Kidney epithelial cell (primary cell): Measurements from ENCODE around the gene USP1. TPM values are rescaled to one million over a fixed set of nuclear protein-coding genes. Genes with fewer than 3 reads are reported as not detected.

ENCODE experiments used
- DNase-seq: peaks from one replicate; pipeline ENCODE4 v3.0.0-alpha.2; 2010; ENCODE audit warnings: low read depth
- H3K27me3 ChIP-seq: 2 replicates; pipeline ENCODE4 v1.6.0; 2011; ENCODE audit warnings: low read length; ENCODE audit not compliant: control insufficient read depth, insufficient read depth
- H3K36me3 ChIP-seq: 2 replicates; pipeline ENCODE4 v1.5.1; 2011; ENCODE audit warnings: low read length; ENCODE audit not compliant: control insufficient read depth, insufficient read depth
- H3K4me3 ChIP-seq: 2 replicates; pipeline ENCODE4 v1.5.1; 2011; ENCODE audit warnings: low read depth, mild to moderate bottlenecking, control low read depth, low read length
- CTCF ChIP-seq: IDR thresholded peaks from 2 replicates; pipeline ENCODE4 v1.5.1; 2011; ENCODE audit warnings: mild to moderate bottlenecking, moderate library complexity, low read length, control low read depth, inconsistent platforms; ENCODE audit not compliant: insufficient read depth, poor library complexity, severe bottlenecking
- total RNA-seq: library from RNA; depleted of rRNA; stranded (reverse); fragments of >200 nt; gene quantifications from 2 replicates; pipeline ENCODE4 v1.2.3, GENCODE V29; 2015

The USP1 gene
- total RNA-seq, 1 donor from 2014 or later = 26.4 TPM

- TF ChIP-seq CTCF = no peak
- Histone ChIP-seq H3K27me3 (no peaks in the 10 kb centered on the region), H3K36me3 (no peaks in the 10 kb centered on the region), H3K4me3 (no peak overlapping the region)
- no peak for DNase-seq
These were observed 57.3 kb downstream of the USP1 start for GRCh38 chr1:62494137-62494536.

GRCh38 chr1:62500210-62500609 is 63.4 kb downstream of the USP1 start:
- H3K27me3 ChIP-seq = no peaks in the 10 kb centered on the region
- TF ChIP-seq CTCF = no peak
- H3K36me3 ChIP-seq = peaks cover 1% of the 10 kb centered on the region
- H3K4me3 ChIP-seq = no peak overlapping the region
- no peak for DNase-seq

Other genes starting within 250 kb of the USP1 start
- gene L1TD1, start 242.2 kb upstream of the USP1 start, total RNA-seq = 0.34 and 0.88 TPM in 2 replicates
- 10.1 and 10.5 TPM in 2 replicates for gene KANK4, start 117.6 kb upstream of the USP1 start, total RNA-seq
- not detected in 2 replicates for gene ANGPTL3, start 160.5 kb downstream of the USP1 start, total RNA-seq